Right cardiac atrium (tissue), 5 donors: ENCODE data around the gene GFOD2. TPM values are rescaled to one million over a fixed set of nuclear protein-coding genes. Genes with fewer than 3 reads are reported as not detected.

Experiments
- ATAC-seq, 2 donors: fragments of 200-7000 bp; cut with Tn5 transposase; one replicate each; pipeline versions ENCODE4 v1.8.0 to v1.9.1; 2020; ENCODE audit warnings: moderate library complexity in 2 of 2, mild to moderate bottlenecking in 1 of 2
- DNase-seq, 3 donors: peaks; one replicate each; pipeline ENCODE4 v3.0.0-alpha.2; 2020
- H3K27ac ChIP-seq: one replicate; pipeline ENCODE4 v1.5.1; 2013; ENCODE audit warnings: mild to moderate bottlenecking, low read length, control low read depth, moderate library complexity
- H3K27me3 ChIP-seq: one replicate; pipeline ENCODE4 v1.6.1; 2013; ENCODE audit not compliant: control insufficient read depth, insufficient read depth
- H3K4me1 ChIP-seq: one replicate; pipeline ENCODE4 v1.6.1; 2013; ENCODE audit warnings: low read length; ENCODE audit not compliant: control insufficient read depth, insufficient read depth
- H3K4me3 ChIP-seq: one replicate; pipeline ENCODE4 v1.5.1; 2013; ENCODE audit warnings: low read length, control low read depth
- H3K9me3 ChIP-seq: one replicate; pipeline ENCODE4 v1.6.1; 2013; ENCODE audit warnings: low read length; ENCODE audit not compliant: control insufficient read depth
- WGBS: extraction: QIAGEN DNeasy Blood & Tissue Kit; methylation state at CpG from one replicate; pipeline ENCODE4 v1.1.7; 2013; 5-methylcytosine and 5-hydroxymethylcytosine counted together
- intact Hi-C, 4 donors: fragments of 100-400 bp; cut with DNase I; formaldehyde crosslinking; loops; one replicate each; pipeline versions ENCODE4 v1.11.0 to v1.14.0; 2022 to 2023
- polyA plus RNA-seq: library from polyadenylated mRNA; stranded (reverse); fragments of 200-250 nt; gene quantifications from one replicate; pipeline ENCODE4 v1.2.3, GENCODE V29; 2013
- total RNA-seq, 4 donors: library from RNA; stranded (reverse); fragmentation: NEBNext Ultra II Directional; extraction: Animal tissue kit (Norgen Biotek cat#: 25700); gene quantifications; one replicate each; pipeline ENCODE4 v1.2.1, GENCODE V29; 2021
- donor health status: healthy with polysubstance abuse.
- donor health status: DM: no; HTN: yes; CAD: no.
- donor health status: DM: no; HTN: no; CAD: no.
- donor health status: DM: no; HTN: yes; CAD: no; lungs with severe emphysema.
- donor health status: DM: yes; HTN: yes; CAD: no.

GFOD2 gene
- total and polyA plus RNA-seq, 5 donors: 8.1 to 9.9 (median 8.5) TPM

DNA sequence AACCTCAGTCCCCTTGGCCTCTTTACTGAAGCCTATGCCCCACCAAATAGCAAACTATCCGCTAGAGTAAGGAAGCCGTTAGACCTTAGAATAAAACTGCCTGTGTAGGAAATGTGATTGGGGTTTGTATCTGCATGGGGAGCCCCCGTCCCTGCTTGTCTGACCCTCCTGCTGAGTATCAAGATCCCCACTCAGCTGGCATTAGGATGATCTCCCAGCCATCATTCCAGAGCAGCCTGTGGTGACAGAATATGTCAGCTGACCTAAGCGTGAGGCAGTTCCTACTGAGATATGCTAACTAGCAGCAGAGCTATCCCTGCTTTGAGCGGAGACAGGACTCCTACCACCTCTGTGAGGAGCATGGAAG is 645 bp upstream of the GFOD2 start:
- Histone ChIP-seq H3K4me3 (peak overlapping the region; percentile 69), H3K27me3 (no peaks in the 10 kb centered on the region), H3K9me3 (no peaks in the 10 kb centered on the region), H3K4me1 (no peaks in the 10 kb centered on the region), H3K27ac (peak overlapping the region; percentile 91)
- WGBS: 1% methylated on average over 5 of the region's 5 CpGs
- no peak for DNase-seq
- ATAC-seq: peak; percentile 74 to 77
- intact Hi-C loops: loop anchor here in 1 of 4 donors (10.0 kb wide), 1 partner anchor 55 kb away; no protein-coding TSS in a partner anchor

DNA sequence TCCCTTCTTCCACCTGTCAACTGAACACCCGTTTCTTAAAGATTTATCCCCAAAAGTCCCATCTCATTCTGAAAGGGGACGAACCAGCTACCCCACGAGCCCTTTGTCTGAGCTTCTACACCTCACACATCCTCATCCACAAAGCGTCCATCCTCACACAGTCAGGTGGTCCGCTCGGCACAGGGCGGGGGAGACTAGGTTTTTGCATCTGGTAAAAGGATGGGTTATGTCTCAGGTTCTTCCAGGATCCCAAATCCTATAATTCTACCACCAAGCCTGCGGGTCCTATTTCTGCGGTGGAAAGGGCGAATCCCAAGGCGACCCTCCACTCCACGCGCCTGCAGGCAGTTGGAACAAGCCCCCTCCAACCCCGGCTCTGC is 458 bp downstream of the GFOD2 start:
- no peak for DNase-seq
- H3K4me1 ChIP-seq: no peaks in the 10 kb centered on the region
- WGBS: 2% methylated on average over 14 of the region's 14 CpGs
- no peaks in the 10 kb centered on the region for H3K9me3 ChIP-seq
- intact Hi-C loops: no loop called here
- H3K27me3 ChIP-seq: no peaks in the 10 kb centered on the region
- peak overlapping the region; percentile 69 for H3K4me3 ChIP-seq
- peak in 1 of 2 donors; percentile 9 for ATAC-seq
- H3K27ac ChIP-seq: no peak overlapping the region

DNA sequence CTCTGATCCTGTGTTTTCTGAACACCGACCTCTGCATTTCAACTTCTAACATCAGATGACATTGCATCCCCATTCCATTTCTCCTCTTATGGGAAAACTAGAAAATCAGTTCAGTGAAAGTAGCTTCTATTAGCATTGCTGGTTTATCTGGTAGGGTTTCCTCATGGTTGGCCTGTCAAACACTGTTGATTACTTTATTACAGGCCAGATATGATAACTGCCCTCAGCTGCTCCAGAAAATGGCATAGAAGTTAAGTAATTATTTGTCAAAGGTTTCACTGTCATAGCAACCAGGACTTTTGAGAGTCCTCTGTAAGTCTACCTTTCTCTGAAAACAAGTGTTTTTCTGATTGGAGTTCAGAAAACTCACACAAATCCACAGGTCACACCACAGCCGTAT is 3.0 kb downstream of the GFOD2 start:
- H3K9me3 ChIP-seq: no peaks in the 10 kb centered on the region
- H3K27ac ChIP-seq: no peak overlapping the region
- WGBS: 92% methylated on average over 2 of the region's 2 CpGs
- DNase-seq: no peak
- no peak for ATAC-seq
- intact Hi-C loops: no loop called here
- no peaks in the 10 kb centered on the region for H3K27me3 ChIP-seq
- no peaks in the 10 kb centered on the region for H3K4me1 ChIP-seq
- no peak overlapping the region for H3K4me3 ChIP-seq

DNA sequence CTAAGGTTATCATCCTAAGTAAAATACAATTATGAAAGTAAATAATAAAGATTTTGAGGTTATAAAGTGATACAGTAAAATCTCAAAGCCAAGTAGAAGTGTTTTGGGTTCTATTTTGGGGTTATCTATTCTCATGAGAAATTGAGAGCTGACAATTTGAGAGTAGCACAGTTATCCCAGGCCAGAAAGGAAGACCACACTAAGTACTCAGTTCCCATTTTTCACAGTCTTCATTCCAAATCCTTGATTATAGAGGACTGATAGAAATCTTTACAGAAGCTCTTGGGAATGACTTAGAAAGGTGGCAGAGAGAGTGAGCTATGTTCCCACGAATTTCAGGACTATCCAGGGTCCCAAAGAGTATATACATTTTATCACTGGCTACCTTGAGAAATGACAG is 4.6 kb downstream of the GFOD2 start:
- ATAC-seq: no peak

DNA sequence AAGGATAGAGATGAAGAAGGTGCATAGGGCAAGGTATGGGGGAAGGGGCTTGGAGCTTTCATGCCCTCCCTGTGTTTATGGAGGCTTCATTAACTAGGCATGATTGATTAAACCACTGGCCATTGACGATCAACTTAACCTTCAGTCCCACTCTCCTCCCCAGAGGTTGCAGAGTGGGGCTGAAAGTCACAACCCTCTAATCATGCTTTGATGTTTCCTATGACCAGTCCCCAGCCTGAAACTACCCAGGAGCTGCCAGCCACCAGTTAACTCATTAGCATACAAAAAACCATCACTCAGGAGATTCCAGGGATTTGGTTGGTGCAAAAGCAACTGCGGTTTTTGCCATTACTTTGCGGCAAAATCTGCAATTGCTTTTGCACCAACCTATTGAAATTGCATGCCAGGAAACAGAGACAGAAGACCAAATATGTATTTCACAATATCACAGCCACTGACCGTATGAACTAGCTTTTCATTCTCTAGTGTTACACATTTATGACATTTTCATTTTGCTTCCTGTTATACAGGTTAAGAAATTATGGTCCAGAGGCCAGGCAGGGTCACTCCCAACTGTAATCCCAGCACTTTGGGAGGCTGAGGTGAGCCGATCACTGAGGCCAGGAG is 5.4 kb downstream of the GFOD2 start:
- WGBS: 84% methylated on average over 5 of the region's 5 CpGs
- H3K9me3 ChIP-seq: no peaks in the 10 kb centered on the region
- H3K27ac ChIP-seq: no peak overlapping the region
- ATAC-seq (no peak), DNase-seq (no peak)
- intact Hi-C loops: no loop called here
- H3K4me3 ChIP-seq: no peak overlapping the region
- H3K27me3 ChIP-seq: no peaks in the 10 kb centered on the region
- H3K4me1 ChIP-seq: peaks cover 2% of the 10 kb centered on the region

More for the DNA sequence above, 4.6 kb downstream of the GFOD2 start:
- no peak overlapping the region for H3K4me3 ChIP-seq
- no peaks in the 10 kb centered on the region for H3K9me3 ChIP-seq
- WGBS: 72% methylated on average over 1 of the region's 1 CpG
- no peaks in the 10 kb centered on the region for H3K27me3 ChIP-seq
- no peak overlapping the region for H3K27ac ChIP-seq
- no peak for DNase-seq
- intact Hi-C loops: no loop called here
- H3K4me1 ChIP-seq: no peaks in the 10 kb centered on the region

DNA sequence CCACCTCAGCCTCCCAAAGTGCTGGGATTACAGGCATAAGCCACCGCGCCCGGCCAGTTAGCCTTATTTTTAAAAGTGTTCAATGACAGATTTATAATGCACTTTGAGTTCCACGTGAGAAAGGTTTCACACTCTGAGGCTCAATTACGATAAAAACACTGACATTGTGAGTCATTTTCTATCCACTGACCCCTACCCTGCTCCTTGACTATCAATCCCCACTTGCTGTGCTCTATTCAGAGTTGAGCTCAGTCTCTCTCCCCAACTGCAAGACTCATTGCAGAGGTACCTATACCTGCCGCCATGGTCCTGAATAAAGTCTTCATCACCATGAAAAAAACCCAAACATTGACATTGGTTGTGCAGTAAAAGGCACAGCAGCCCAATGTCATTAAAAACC is 8.5 kb downstream of the GFOD2 start:
- DNase-seq: no peak
- Histone ChIP-seq H3K4me1 (peaks cover 5% of the 10 kb centered on the region), H3K4me3 (no peak overlapping the region), H3K9me3 (no peaks in the 10 kb centered on the region), H3K27ac (no peak overlapping the region), H3K27me3 (no peaks in the 10 kb centered on the region)
- 92% methylated on average over 6 of the region's 6 CpGs for WGBS
- intact Hi-C loops: no loop called here
- no peak for ATAC-seq

DNA sequence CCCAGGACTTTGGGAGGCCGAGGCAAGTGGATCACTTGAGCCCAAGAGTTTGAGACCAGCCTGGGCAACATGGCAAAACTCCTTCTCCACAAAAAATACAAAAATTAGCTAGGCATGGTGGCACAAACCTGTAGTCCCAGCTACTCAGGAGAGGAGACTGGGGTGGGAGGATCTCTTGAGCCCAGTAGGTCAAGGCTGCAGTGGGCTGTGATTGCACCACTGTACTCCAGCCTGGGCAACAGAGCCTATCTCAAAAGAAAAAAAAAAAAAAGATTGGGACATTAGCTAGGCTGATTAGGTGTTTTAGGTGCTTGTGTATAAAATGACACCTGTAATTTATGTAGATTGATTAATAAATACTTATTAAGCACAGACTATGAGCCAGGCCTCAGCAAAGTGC is 10.1 kb downstream of the GFOD2 start:
- H3K4me3 ChIP-seq: no peak overlapping the region
- WGBS: 100% methylated on average over 1 of the region's 1 CpG
- no peaks in the 10 kb centered on the region for H3K9me3 ChIP-seq
- ATAC-seq (no peak), DNase-seq (no peak)
- H3K4me1 ChIP-seq: peaks cover 5% of the 10 kb centered on the region
- H3K27ac ChIP-seq: no peak overlapping the region
- intact Hi-C loops: no loop called here
- no peaks in the 10 kb centered on the region for H3K27me3 ChIP-seq

DNA sequence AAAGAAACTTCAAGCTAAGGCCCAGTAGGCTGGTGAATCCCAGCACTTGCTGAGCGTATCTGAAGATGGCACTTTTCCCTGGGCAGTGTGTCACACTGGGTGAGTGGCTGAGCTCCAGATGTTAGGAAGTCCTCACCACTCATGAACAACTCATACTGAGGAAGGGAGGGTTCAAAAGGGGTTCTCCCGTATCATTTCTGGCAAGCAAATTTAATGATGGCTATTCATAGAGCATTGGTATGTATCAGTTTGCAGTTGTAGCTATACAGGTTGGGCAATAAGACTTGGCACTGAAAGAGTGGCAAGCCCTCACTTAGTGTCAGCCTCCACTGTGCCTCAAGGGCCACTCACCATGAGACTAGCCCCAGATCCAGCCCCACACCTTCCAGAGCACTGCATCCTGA is 10.7 kb downstream of the GFOD2 start:
- intact Hi-C loops: no loop called here
- H3K27ac ChIP-seq: no peak overlapping the region
- no peaks in the 10 kb centered on the region for H3K27me3 ChIP-seq
- 50% methylated on average over 2 of the region's 2 CpGs for WGBS
- no peaks in the 10 kb centered on the region for H3K9me3 ChIP-seq
- no peak overlapping the region for H3K4me3 ChIP-seq
- ATAC-seq: peak; percentile 61 to 66
- DNase-seq: no peak
- H3K4me1 ChIP-seq: peaks cover 8% of the 10 kb centered on the region

DNA sequence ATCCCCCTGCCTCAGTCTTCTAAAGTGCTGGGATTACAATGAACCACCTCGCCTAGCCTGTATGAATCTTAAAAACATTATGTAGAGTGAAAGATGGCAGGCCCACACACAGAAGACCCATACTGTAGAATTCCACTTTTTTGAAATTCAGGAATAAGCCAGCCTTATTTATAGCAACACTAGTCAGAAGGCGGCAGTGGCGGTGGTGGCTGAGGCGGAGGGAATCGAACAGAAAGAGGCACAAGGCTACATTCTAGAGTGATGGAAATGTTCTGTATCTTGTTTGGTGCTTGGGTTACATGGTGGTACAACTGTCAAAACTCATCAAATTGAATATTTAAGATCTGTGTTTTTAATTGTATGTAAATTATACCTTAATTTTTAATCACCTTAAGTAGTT is 11.3 kb downstream of the GFOD2 start:
- WGBS: over 99% methylated on average over 5 of the region's 5 CpGs
- Histone ChIP-seq H3K9me3 (no peaks in the 10 kb centered on the region), H3K27me3 (no peaks in the 10 kb centered on the region), H3K27ac (no peak overlapping the region), H3K4me3 (no peak overlapping the region), H3K4me1 (peaks cover 8% of the 10 kb centered on the region)
- intact Hi-C loops: no loop called here
- ATAC-seq (no peak), DNase-seq (no peak)

DNA sequence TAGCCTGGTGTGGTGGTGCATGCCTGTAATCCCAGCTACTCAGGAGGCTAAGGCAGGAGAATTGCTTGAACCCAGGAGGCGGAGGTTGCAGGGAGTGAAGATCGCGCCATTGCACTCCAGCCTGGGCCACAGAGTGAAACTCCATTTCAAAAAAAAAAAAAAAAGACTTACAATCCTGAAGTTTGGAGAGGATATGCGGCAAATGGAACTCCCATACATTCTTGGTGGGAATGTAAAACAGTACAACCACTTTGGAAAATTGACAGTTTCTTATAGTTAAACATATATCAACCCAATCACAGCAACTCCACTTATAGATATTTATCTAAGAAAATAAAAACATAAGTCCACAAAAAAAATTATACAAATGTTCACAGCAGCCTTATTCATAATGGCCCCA is 11.9 kb downstream of the GFOD2 start:
- 89% methylated on average over 4 of the region's 4 CpGs for WGBS
- Histone ChIP-seq H3K27ac (no peak overlapping the region), H3K4me3 (no peak overlapping the region), H3K27me3 (no peaks in the 10 kb centered on the region), H3K4me1 (peaks cover 8% of the 10 kb centered on the region), H3K9me3 (no peaks in the 10 kb centered on the region)
- intact Hi-C loops: no loop called here
- ATAC-seq (no peak), DNase-seq (no peak)

DNA sequence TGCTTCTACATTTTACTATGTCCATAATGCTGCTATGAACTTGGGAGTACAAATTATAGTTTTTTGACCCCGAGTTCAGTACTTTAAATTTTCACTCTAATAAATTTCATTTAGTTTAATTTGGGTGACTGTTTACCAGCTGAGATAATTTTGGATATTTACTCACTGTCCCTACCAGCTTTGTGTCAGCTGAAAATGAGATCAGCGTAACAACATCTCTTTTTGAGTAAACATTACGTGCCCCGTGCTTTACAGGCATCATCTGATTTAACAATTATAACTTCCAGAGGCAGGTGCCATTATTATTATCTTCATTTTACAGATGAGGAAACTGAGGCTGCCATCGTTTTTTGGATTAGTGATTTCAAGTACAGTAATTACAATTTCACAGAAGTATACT is 15.0 kb downstream of the GFOD2 start:
- H3K27me3 ChIP-seq: no peaks in the 10 kb centered on the region
- no peak overlapping the region for H3K4me3 ChIP-seq
- peaks cover 8% of the 10 kb centered on the region for H3K4me1 ChIP-seq
- no peaks in the 10 kb centered on the region for H3K9me3 ChIP-seq
- no peak for ATAC-seq
- intact Hi-C loops: no loop called here
- DNase-seq: no peak
- H3K27ac ChIP-seq: no peak overlapping the region
- 93% methylated on average over 5 of the region's 5 CpGs for WGBS

DNA sequence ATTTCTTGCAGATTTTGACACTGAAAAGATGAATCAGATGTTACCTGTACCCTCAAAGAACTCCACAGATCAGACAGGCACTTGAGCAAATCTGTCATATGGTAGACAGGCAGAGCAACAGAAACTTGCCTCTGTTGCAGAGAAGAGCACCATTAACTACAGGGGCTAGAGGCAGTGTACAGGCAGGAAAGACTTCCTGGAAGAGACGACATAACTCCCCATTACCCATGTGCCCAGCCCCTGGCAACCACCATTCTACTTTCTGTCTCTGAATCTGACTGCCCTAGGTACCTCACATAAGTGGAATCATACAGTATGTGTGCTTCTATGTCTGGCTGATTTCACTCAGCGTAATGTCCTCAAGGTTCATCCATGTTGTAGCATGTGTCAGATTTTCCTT is 15.5 kb downstream of the GFOD2 start:
- Histone ChIP-seq H3K9me3 (no peaks in the 10 kb centered on the region), H3K27me3 (no peaks in the 10 kb centered on the region), H3K27ac (no peak overlapping the region), H3K4me1 (peaks cover 5% of the 10 kb centered on the region), H3K4me3 (no peak overlapping the region)
- WGBS: 67% methylated on average over 2 of the region's 2 CpGs
- DNase-seq (no peak), ATAC-seq (peak in 1 of 2 donors; percentile 13)
- intact Hi-C loops: no loop called here
